Stimulated activated CD4-positive, alpha-beta T cell treated with anti-CD3 and anti-CD28 coated beads, TNF-alpha, amount 100 ng/mL, for 24 hours (primary cell): ENCODE data around the gene BAHCC1.

Source experiments
- DNase-seq, 3 experiments: peaks; one replicate each; pipeline ENCODE4 v3.0.0-alpha.2; 2020; ENCODE audit warnings: low read depth in 3 of 3

BAHCC1 gene

DNA sequence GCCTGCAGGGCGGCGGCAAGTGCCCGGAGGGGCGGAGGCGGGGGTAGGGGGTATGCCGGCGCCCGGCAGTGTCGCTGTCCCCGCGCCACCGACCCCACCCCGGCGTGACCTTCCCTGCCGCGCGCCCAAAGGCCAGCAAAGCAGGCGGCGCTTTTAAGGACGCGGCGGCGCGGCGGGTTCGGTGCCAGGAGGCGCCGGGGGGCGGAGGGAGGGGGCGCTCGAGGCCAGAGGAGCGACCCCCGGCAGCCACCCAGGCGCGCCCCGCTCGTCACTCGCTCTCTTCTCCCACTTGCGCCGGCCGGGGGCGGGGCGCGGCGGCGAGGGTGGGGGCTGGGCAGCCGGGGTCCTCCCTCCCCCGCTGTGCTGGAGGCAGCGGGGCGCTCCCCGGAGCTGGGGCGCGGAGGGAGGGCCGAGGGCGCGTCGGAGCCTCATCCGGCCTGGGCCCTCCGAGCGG lies 8.6 kb upstream of the BAHCC1 start:
- peak in 1 of 3 experiments; percentile 26 for DNase-seq

GRCh38 chr17:81387100-81388090 lies 7.9 kb upstream of the BAHCC1 start:
- peak; percentile 23 to 57 (median 34) for DNase-seq

DNA sequence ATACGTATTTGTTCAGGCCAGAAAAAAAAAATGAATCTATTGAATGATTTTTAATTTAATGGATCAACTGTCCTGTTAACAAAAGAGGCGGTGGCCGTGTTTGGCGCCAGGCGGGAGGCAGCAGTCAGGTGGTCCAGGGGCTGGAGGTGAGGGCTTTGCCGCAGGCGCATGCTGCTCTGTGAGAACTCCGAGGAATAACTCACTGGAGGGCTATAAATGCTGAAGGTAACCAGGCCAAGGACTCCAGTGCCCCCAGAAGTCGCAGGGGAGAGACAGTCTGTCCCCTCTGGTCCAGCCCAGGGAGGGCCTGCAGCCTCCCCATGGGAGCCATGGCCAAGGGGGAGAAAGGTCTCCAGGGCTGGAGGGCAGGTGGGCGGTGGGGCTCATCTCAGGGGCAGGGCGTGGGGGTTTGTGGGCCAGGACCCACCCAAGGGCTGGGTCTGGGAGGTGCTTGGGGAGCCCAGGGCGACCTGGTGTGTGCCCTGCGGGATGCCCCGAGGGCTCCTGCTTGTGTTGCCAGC lies 7.1 kb upstream of the BAHCC1 start:
- DNase-seq = no peak

DNA sequence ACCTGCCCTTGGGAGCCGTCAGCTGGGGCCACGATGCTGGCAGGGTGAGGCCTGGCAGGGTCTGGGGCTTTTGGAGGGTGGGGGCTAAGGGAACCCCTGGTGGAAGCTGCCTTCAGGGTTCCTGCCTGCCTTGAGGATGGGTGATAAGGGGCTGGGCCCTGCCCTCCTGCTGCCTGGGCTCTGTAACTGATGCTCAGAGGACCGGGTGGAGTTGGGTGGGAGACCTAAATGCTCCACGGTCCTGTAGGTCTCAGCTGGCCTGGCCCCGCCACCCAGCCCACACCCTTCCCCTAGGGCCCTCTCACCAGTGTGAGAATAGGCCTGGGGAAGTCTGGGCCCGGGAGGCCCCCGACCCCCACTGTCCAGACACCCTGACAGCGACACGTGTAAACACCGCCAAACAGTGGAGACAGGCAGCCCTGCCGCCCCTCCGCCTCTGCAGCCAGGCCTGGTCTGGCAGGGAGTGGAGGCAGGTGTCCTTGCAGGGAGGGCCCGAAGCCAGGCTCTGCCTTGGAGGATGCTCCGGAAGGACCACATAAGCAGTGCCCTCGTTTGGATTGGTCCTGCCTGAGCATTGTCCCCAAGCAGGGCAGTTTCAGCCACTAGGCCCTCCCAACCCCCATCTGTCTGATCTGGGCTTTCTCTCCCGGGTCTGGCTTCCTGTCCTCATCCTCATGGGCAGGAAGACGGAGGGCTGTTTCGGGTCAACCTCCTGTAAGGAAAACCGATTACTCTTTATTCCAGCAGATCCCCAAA lies 6.5 kb upstream of the BAHCC1 start:
- no peak for DNase-seq

DNA sequence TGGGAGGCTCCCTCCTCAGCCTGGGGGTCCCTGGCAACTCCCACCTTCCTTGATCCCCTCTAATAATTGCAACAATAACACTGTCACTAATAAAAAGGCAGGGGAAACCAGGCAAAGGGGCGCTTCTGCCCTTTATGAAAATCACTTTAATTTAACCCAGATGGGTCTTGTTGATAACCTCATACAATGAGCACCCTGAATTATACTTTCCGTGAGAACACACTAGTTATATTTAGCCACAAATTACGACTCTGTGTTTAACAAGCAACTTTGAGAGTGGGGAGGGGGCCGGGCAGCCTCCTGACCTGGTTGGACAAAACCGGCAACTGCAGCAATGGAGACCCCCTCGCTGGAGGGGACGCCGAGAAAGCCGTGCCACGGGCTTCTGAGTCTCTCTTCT lies 5.7 kb upstream of the BAHCC1 start:
- no peak for DNase-seq

DNA sequence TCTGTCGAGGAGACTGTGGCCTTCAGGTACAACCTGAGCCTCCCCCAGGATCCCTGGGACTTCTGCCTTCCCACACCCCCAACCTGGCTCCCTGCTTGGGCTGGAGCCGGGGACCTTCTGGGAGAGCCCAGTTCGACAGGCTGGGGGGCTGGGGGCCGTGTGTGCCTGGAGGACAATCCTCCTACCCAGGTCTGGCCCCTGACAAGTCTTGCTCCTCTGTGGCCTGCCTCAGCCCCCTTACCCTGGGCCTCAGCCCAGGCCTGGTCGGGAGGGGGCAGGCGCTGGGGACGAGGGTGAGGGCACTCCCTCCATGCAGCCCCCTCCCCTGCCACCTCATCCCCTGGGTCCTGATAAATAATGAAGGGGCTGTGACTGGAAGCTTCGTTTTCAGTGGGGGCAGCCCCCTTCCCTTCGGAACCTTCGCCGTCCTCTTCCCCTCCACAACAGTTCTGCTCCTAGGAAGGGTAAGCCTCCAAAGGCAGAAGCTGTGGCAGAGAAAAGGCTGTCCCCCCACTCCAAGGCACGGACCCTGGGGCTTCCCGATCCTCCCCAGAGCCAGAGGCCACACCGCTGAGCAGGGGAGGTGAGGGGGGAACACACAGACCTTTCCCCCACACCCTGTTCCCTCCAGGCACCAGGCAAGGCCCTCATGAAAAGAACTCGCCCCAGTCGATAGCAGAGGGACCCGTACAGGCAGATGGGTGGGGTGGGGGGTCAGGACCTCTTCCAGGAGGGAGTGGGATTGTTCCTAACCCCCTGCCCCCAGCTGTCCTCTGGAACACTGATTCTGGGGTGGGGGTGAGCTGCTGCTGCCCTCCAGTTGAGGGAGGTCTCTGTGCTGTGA lies 5.0 kb upstream of the BAHCC1 start:
- no peak for DNase-seq

DNA sequence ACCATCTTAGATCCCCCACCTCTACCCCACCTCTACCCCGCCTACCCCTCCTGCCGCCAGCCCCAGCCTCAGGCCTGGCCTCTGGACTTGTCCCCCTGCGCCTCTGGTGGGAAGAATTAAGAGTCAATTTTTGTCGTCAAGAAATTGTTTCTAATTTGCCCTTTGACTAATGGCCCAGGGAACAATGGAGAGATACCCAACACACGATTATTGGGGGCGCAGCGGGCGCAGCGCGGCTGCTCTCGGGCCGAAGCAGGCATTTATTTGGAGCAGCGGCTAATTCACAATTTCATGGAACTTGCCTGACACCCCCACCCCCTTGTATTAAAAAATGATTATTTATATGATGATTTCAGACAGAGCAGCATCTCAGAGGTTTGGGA lies 4.4 kb upstream of the BAHCC1 start:
- no peak for DNase-seq

DNA sequence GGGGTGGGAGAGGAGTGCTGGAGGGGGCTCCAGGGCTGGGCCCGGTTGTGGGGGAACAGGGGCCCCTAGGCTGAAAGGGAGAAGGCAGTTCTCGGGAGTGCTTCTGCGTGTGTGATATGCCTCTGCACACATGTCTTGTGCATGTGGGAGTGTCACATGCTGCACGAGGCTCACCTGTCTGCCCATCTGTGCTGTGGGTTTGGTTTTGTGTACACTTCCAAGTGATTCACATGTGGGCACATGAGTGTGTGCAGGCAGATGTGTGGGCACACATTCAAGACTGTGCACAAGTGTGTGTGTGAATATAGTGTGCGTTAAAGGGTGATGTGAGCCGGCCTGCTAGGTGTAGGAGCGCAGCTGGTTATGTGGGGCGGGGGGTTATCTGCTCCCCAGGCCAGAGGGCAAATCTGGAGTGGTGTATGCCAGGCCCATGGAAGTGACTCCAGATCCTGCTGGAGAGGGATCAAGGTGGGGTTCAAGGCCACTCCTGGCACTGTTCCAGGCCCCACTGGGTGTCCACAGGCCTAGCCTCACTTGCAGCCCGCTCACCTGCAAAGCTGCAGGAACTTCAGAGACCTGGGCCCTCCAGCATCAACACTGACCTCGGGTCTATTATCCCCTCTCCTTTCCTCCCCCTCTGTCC lies 3.8 kb upstream of the BAHCC1 start:
- no peak for DNase-seq

- no peak for DNase-seq
Observed at GRCh38 chr17:81391936-81392908, 3.0 kb upstream of the BAHCC1 start.

- no peak for DNase-seq
Observed at GRCh38 chr17:81392909-81393654, 2.2 kb upstream of the BAHCC1 start.

DNA sequence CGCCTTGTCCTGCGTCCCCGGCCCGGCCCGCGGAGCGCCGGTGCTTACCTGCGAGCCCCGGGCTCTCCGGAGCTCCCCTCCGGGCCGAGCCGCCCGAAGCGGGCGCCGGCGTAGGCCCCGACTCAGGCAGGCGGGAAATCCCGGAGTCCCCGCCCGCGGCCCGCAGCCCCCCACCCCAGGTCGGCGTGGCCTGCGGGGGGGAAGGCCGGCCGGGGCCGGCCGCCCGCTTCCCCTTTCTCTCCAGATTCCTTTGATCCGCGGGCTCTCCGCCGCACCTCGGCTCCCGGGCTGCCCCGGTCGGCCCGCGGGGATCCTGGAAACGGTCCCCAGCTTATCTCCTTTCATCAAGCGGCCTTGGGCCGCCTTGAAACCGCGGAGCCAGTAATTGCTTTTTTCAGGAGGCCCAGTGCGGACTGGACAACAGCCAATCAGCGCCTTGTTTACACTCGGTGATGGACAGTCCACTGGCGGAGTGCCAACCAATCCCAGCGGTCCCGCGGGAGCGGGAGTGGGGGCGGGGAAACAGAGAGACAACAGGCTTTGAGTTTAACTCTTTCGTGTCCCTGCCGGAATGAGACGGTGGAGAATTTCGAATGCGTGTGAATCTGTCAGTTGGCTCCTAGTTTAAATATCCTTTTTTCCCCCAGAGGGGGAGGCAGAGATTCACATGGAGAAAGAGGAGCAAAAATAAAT lies 1.4 kb upstream of the BAHCC1 start:
- DNase-seq = peak; percentile 36 to 88 (median 54)

- DNase-seq = no peak
Observed at GRCh38 chr17:81394377-81394920, 808 bp upstream of the BAHCC1 start.

DNA sequence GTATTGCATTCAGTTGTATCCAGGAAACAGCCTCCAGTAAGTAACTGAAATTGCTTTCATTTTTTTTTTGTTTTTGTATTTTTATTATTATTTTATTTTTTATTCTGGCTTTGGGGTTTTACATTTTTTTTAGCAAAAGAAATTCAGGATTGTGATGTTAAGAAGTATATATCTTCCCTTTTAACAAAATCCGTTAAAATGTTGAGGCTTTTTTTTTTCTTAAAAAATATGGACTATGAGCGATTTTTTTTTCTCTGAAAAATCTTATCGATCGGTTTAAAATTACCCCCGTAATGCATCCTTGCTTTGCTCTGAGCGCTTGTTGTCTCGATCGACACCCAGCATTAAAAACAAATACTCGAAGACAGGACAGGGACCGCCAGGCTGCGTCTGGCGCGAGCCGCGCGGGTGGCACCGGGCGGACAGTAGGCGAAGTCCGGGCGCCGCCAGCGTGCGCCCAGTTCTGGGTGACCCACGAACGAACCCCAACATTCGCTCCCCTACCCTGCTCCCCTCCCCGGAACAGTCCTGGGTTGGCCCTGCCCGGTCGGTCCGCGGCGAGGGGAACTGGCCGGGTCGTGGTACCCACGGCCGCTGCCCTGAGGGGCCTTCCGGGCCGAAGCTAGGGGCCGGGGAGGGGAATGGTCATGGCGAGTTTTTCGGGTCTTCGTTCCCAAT lies 482 bp downstream of the BAHCC1 start:
- DNase-seq = no peak

GRCh38 chr17:81396278-81396721 lies 1.0 kb downstream of the BAHCC1 start:
- no peak for DNase-seq

DNA sequence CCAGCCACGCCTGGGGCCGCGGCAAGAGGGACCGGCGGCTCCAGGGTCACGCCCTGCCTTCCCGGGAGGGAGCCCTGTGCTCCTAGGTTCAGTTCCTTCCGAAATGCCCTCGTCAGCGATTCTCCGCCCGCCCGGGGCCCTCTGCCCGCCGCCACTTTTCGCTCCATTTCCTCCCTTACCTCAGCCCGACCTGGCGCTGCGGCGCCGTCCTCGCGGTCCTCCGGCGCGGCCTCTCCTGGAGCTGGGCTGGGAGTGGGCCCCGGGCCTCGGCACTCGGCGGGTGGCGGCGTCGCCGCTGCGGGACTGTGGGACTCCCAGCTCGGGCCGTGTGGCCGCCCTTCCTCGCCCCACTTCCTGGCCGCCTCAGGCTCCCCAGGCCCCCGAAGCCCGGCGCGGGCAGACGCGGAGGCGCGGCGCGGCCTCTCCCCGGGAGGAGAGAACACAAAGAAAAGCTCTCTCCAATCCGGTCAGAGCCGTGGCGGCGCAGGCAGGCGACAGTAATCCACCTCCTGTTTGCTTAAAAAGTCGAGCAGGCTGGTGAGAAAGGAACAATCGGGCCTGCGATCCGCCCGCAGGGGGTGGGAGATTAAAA lies 1.6 kb downstream of the BAHCC1 start:
- peak in 1 of 3 experiments; percentile 25 for DNase-seq

DNA sequence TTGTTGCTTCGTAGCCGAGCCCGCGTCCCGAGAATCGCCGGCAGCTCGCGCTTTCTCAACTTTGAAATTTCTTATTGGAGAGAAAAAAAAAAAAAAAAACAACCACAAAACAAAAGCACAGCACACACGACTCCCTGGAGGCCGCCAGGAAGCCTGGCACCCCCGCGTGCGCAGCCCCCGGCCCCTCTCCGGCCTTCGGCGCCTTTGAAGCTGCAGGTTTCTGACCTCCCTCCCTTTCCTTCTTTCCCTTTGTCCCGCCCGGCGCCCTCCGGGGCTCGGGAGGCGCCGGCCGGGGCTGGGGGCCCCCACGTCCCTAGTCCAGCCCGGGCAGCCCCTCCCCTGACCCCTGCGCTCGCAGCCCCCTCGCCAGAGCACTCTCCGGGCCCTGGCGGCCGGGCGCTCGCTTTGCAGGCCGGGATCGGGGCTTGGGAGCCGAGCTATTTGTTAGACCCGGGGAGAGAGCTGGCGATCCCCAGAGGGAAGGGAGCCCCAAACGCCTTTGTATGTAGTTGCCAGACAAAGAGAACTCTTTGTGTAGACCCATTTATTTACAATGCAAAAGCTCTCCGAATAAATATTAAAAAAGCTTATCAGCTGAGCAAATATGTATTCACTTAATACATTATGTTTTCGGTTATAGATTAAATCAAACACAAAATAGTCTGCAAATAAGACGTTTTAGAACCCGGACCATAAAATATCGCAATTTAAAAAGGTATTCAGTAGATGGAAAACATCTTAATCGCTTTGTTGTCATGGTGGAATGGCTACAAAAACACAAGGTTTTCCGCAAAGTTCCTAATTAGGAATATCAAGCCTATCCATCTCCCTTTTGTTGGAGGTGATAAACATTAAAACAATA lies 2.3 kb downstream of the BAHCC1 start:
- DNase-seq = no peak
